HCT116 (cell line): ENCODE data around the gene FGF21.

Experiments
- CBX3 ChIP-seq: IDR thresholded peaks from 2 replicates; pipeline ENCODE4 v1.6.1; 2012; ENCODE audit warnings: low read depth
- CEBPB ChIP-seq: IDR thresholded peaks from 2 replicates; pipeline ENCODE4 v1.6.1; 2012; ENCODE audit warnings: low read depth
- CTCF ChIP-seq, 3 experiments: fragments of 200-600 bp in 1 of 3; sonication (generic) in 1 of 3; IDR thresholded peaks in 2 of 3; conservative IDR thresholded peaks in 1 of 3; 2 replicates each; pipeline ENCODE4 v1.5.1; 2012 to 2017; ENCODE audit warnings: low read depth in 2 of 3, low read length in 2 of 3, antibody characterized with exemption in 1 of 3, borderline replicate concordance in 1 of 3, control low read depth in 1 of 3, mild to moderate bottlenecking in 1 of 3, mixed read lengths in 1 of 3, mixed run types in 1 of 3, moderate library complexity in 1 of 3; ENCODE audit not compliant: insufficient read depth in 1 of 3
- EZH2 ChIP-seq: fragments of 200-600 bp; sonication (generic); IDR thresholded peaks from 2 replicates; pipeline ENCODE4 v1.6.1; 2017; ENCODE audit warnings: antibody characterized with exemption, mixed run types
- EZH2phosphoT487 ChIP-seq: fragments of 200-600 bp; IDR thresholded peaks from 2 replicates; pipeline ENCODE4 v1.6.1; 2018; ENCODE audit warnings: antibody characterized with exemption, borderline replicate concordance
- FOSL1 ChIP-seq: IDR thresholded peaks from 2 replicates; pipeline ENCODE4 v1.6.1; 2012; ENCODE audit warnings: low read depth
- POLR2A ChIP-seq: IDR thresholded peaks from 2 replicates; pipeline ENCODE4 v1.7.0; 2011; ENCODE audit warnings: borderline replicate concordance; ENCODE audit not compliant: insufficient read depth, insufficient read length; ENCODE audit errors: extremely low read depth
- POLR2AphosphoS5 ChIP-seq: IDR thresholded peaks from 2 replicates; pipeline ENCODE4 v1.6.1; 2011; ENCODE audit warnings: mild to moderate bottlenecking, low read depth, low read length, moderate library complexity
- SP1 ChIP-seq: IDR thresholded peaks from 2 replicates; pipeline ENCODE4 v1.6.1; 2012; ENCODE audit warnings: low read depth
- ZBTB33 ChIP-seq: IDR thresholded peaks from 2 replicates; pipeline ENCODE4 v1.6.1; 2011; ENCODE audit warnings: mild to moderate bottlenecking, low read length, moderate library complexity; ENCODE audit not compliant: insufficient replicate concordance; ENCODE audit errors: extremely low read depth
- TF ChIP-seq, protein P1 (sequence below): IDR thresholded peaks from 2 replicates; pipeline ENCODE4 v1.6.1; 2012
- TF ChIP-seq, protein P2 (sequence below): IDR thresholded peaks from 2 replicates; pipeline ENCODE4 v1.6.1; 2012; ENCODE audit warnings: low read depth

- TF ChIP-seq POLR2A: no peak
- TF ChIP-seq CTCF (IDR thresholded peaks at IDR 0.05 in 2 of 3, conservative IDR thresholded peaks at IDR 0.05 in 1 of 3; ENCODE audit: borderline replicate concordance in 1 of 3, insufficient read depth in 1 of 3, low read depth in 2 of 3, low read length in 2 of 3): no peak
- no peak for TF ChIP-seq EZH2phosphoT487
- TF ChIP-seq, protein P1, sequence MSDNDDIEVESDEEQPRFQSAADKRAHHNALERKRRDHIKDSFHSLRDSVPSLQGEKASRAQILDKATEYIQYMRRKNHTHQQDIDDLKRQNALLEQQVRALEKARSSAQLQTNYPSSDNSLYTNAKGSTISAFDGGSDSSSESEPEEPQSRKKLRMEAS: no peak
- TF ChIP-seq CEBPB: no peak
- TF ChIP-seq EZH2: no peak
- TF ChIP-seq, protein P2, sequence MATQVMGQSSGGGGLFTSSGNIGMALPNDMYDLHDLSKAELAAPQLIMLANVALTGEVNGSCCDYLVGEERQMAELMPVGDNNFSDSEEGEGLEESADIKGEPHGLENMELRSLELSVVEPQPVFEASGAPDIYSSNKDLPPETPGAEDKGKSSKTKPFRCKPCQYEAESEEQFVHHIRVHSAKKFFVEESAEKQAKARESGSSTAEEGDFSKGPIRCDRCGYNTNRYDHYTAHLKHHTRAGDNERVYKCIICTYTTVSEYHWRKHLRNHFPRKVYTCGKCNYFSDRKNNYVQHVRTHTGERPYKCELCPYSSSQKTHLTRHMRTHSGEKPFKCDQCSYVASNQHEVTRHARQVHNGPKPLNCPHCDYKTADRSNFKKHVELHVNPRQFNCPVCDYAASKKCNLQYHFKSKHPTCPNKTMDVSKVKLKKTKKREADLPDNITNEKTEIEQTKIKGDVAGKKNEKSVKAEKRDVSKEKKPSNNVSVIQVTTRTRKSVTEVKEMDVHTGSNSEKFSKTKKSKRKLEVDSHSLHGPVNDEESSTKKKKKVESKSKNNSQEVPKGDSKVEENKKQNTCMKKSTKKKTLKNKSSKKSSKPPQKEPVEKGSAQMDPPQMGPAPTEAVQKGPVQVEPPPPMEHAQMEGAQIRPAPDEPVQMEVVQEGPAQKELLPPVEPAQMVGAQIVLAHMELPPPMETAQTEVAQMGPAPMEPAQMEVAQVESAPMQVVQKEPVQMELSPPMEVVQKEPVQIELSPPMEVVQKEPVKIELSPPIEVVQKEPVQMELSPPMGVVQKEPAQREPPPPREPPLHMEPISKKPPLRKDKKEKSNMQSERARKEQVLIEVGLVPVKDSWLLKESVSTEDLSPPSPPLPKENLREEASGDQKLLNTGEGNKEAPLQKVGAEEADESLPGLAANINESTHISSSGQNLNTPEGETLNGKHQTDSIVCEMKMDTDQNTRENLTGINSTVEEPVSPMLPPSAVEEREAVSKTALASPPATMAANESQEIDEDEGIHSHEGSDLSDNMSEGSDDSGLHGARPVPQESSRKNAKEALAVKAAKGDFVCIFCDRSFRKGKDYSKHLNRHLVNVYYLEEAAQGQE: no peak
- TF ChIP-seq SP1: no peak
- no peak for TF ChIP-seq CBX3
- TF ChIP-seq POLR2AphosphoS5: no peak
- TF ChIP-seq ZBTB33: no peak
- TF ChIP-seq FOSL1: no peak
Observed at GRCh38 chr19:48804496-48804895, 49.2 kb downstream of the FGF21 start.
